ENCODE data around the gene FLNB. TPM values are rescaled to one million over a fixed set of nuclear protein-coding genes. Genes with fewer than 3 reads are reported as not detected.
"Not testable (repeated sequence)": the region's sequence is repeated elsewhere in the genome, so short reads cannot be mapped to it uniquely, and the experiment has no call there.

The FLNB gene
- total RNA-seq, 1 donor from 2014 or later: 297 TPM

- DNase-seq (ENCODE audit: low read depth in 2 of 2): no peak
Observed at GRCh38 chr3:57980416-57980815, 27.8 kb upstream of the FLNB start.

- DNase-seq (ENCODE audit: low read depth in 2 of 2): no peak
Observed at GRCh38 chr3:57981483-57982087, 26.6 kb upstream of the FLNB start.

- no peak for DNase-seq (ENCODE audit: low read depth in 2 of 2)
Observed at GRCh38 chr3:57982561-57983243, 25.5 kb upstream of the FLNB start.

GRCh38 chr3:57983734-57984518, 24.3 kb upstream of the FLNB start:
- peak; percentile 91 for DNase-seq (ENCODE audit: low read depth in 2 of 2)

- DNase-seq (ENCODE audit: low read depth in 2 of 2): peak; percentile 21 to 47
Observed at GRCh38 chr3:57985176-57985983, 22.8 kb upstream of the FLNB start.

- no peak for DNase-seq (ENCODE audit: low read depth in 2 of 2)
Observed at GRCh38 chr3:57985984-57986246, 22.3 kb upstream of the FLNB start.

GRCh38 chr3:57986261-57986660, 22.0 kb upstream of the FLNB start:
- DNase-seq (ENCODE audit: low read depth in 2 of 2): no peak

- DNase-seq (ENCODE audit: low read depth in 2 of 2): not testable (repeated sequence)
Observed at GRCh38 chr3:57989198-57989597, 19.0 kb upstream of the FLNB start.

GRCh38 chr3:57989646-57990045, 18.6 kb upstream of the FLNB start:
- DNase-seq (ENCODE audit: low read depth in 2 of 2): no peak

GRCh38 chr3:57992452-57993213, 15.6 kb upstream of the FLNB start:
- no peak for DNase-seq (ENCODE audit: low read depth in 2 of 2)

GRCh38 chr3:57998366-57999283, 9.6 kb upstream of the FLNB start:
- DNase-seq (ENCODE audit: low read depth in 2 of 2): peak in 1 of 2 donors; percentile 58

- DNase-seq (ENCODE audit: low read depth in 2 of 2): peak; percentile 91
Observed at GRCh38 chr3:57999417-58000115, 8.7 kb upstream of the FLNB start.

GRCh38 chr3:58000306-58001085, 7.7 kb upstream of the FLNB start:
- DNase-seq (ENCODE audit: low read depth in 2 of 2): no peak

- DNase-seq (ENCODE audit: low read depth in 2 of 2): no peak
Observed at GRCh38 chr3:58001086-58001467, 7.1 kb upstream of the FLNB start.

- DNase-seq (ENCODE audit: low read depth in 2 of 2): no peak
Observed at GRCh38 chr3:58001979-58002378, 6.2 kb upstream of the FLNB start.

- no peak for DNase-seq (ENCODE audit: low read depth in 2 of 2)
Observed at GRCh38 chr3:58003093-58003492, 5.1 kb upstream of the FLNB start.

- DNase-seq (ENCODE audit: low read depth in 2 of 2): peak in 1 of 2 donors; percentile 61
Observed at GRCh38 chr3:58004973-58005372, 3.2 kb upstream of the FLNB start.

GRCh38 chr3:58005669-58006068, 2.6 kb upstream of the FLNB start:
- DNase-seq (ENCODE audit: low read depth in 2 of 2): peak; percentile 77 to 95

GRCh38 chr3:58006661-58007060, 1.6 kb upstream of the FLNB start:
- DNase-seq (ENCODE audit: low read depth in 2 of 2): no peak
